Kidney (tissue), 14 donors: ENCODE data around the gene METTL26. TPM values are rescaled to one million over a fixed set of nuclear protein-coding genes. Genes with fewer than 3 reads are reported as not detected.

ENCODE experiments used
- DNase-seq, 5 donors: peaks; one replicate each; pipeline ENCODE4 v3.0.0-alpha.2; 2013 to 2020
- FAIRE-seq: peaks from 2 replicates; lab custom pipeline; 2012; peaks lifted over from hg19 to GRCh38; lab: Jason Lieb, UNC
- H3K27ac ChIP-seq, 2 donors: one replicate each; pipeline ENCODE4 v1.7.0; 2013; ENCODE audit warnings: low read depth in 2 of 2, low read length in 2 of 2, inconsistent platforms in 1 of 2
- H3K27me3 ChIP-seq: one replicate; pipeline ENCODE4 v1.7.1; 2013; ENCODE audit warnings: low read length, inconsistent platforms; ENCODE audit not compliant: control insufficient read depth, insufficient read depth
- H3K36me3 ChIP-seq, 3 donors: one replicate each; pipeline versions ENCODE4 v1.7.0 to v1.7.1; 2013; ENCODE audit warnings: low read length in 3 of 3, control low read depth in 1 of 3, inconsistent platforms in 1 of 3; ENCODE audit not compliant: insufficient read depth in 3 of 3, control insufficient read depth in 2 of 3
- H3K4me1 ChIP-seq, 3 donors: one replicate each; pipeline versions ENCODE4 v1.7.0 to v1.7.1; 2013; ENCODE audit warnings: low read length in 3 of 3, inconsistent platforms in 1 of 3, low read depth in 1 of 3; ENCODE audit not compliant: control insufficient read depth in 2 of 3, insufficient read depth in 2 of 3
- H3K4me3 ChIP-seq, 3 donors: one replicate each; pipeline versions ENCODE4 v1.7.0 to v1.8.1; 2013; ENCODE audit warnings: low read length in 3 of 3, control low read depth in 1 of 3, inconsistent platforms in 1 of 3
- H3K9ac ChIP-seq, 3 donors: one replicate each; pipeline versions ENCODE4 v1.7.0 to v1.7.1; 2013; ENCODE audit warnings: low read length in 3 of 3, control low read depth in 1 of 3, inconsistent platforms in 1 of 3
- H3K9me3 ChIP-seq, 3 donors: one replicate each; pipeline versions ENCODE4 v1.7.0 to v1.7.1; 2013; ENCODE audit warnings: low read length in 3 of 3, control low read depth in 1 of 3, inconsistent platforms in 1 of 3; ENCODE audit not compliant: control insufficient read depth in 2 of 3, insufficient read depth in 1 of 3
- intact Hi-C: fragments of 100-400 bp; cut with DNase I; formaldehyde crosslinking; loops from one replicate; pipeline ENCODE4 v1.11.1; 2022
- polyA plus RNA-seq: library from polyadenylated mRNA; stranded (reverse); fragments of 350-450 nt; fragmentation: Illumina TruSeq; extraction: RNeasy Lipid Tissue Mini Kit (QIAGEN cat#74804); gene quantifications from one replicate; pipeline ENCODE4 v1.2.3, GENCODE V29; 2014; ENCODE audit warnings: low read depth, low replicate concordance; ENCODE audit not compliant: insufficient read depth
- total RNA-seq: library from RNA; stranded (reverse); fragmentation: NEBNext Ultra II Directional; extraction: Animal tissue kit (Norgen Biotek cat#: 25700); gene quantifications from one replicate; pipeline ENCODE4 v1.2.1, GENCODE V29; 2021
- TF ChIP-seq, protein P1 (sequence below): IDR thresholded peaks from 3 replicates; pipeline ENCODE4 v1.5.1; 2012; ENCODE audit warnings: mild to moderate bottlenecking, moderate library complexity, borderline replicate concordance; ENCODE audit not compliant: insufficient read depth; ENCODE audit errors: extremely low read depth
- donor health status: control.
- donor health status: control.
- donor health status: control.
- donor health status: control.
- donor health status: control.
- donor health status: DM: yes; HTN: yes; CAD: no.
- donor health status: Normal renal cell carcinoma (clear cell type).

METTL26 gene
- total and polyA plus RNA-seq, 2 donors from 2014 or later: 44.2 to 183 TPM

DNA sequence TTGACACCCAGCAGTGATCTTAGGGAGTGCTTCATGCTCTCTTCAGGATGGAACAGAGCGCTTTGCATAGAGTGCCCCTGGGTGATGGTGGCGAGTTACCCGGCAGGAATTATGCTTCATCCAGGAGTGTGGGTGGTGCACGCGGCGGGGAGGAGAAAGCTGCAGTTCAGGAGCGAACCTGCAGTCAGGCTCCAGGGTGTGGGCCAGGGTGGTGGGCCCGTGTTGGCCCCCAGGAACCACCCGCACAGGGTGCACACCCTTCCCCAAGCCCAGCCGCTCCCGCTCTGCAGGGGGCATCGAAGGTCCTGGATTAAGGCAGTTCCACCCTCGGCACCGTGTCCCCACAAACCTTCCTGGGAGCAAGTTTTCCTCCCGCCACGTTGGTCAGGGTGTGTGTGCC is 42.3 kb downstream of the METTL26 start:
- Histone ChIP-seq H3K27me3 (no peaks in the 10 kb centered on the region), H3K4me3 (peak overlapping the region in 1 of 3 donors; percentile 29), H3K36me3 (no peaks in the 10 kb centered on the region), H3K4me1 (peaks cover 6 to 47% (median 30%) of the 10 kb centered on the region in 3 donors), H3K27ac (peak overlapping the region; percentile 82 to 94), H3K9me3 (no peaks in the 10 kb centered on the region), H3K9ac (peak overlapping the region in 1 of 3 donors; percentile 65)
- intact Hi-C loops: no loop called here
- DNase-seq (peak in 2 of 5 donors; percentile 41 to 72), FAIRE-seq (no peak)
- TF ChIP-seq, protein P1, sequence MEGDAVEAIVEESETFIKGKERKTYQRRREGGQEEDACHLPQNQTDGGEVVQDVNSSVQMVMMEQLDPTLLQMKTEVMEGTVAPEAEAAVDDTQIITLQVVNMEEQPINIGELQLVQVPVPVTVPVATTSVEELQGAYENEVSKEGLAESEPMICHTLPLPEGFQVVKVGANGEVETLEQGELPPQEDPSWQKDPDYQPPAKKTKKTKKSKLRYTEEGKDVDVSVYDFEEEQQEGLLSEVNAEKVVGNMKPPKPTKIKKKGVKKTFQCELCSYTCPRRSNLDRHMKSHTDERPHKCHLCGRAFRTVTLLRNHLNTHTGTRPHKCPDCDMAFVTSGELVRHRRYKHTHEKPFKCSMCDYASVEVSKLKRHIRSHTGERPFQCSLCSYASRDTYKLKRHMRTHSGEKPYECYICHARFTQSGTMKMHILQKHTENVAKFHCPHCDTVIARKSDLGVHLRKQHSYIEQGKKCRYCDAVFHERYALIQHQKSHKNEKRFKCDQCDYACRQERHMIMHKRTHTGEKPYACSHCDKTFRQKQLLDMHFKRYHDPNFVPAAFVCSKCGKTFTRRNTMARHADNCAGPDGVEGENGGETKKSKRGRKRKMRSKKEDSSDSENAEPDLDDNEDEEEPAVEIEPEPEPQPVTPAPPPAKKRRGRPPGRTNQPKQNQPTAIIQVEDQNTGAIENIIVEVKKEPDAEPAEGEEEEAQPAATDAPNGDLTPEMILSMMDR: no peak

DNA sequence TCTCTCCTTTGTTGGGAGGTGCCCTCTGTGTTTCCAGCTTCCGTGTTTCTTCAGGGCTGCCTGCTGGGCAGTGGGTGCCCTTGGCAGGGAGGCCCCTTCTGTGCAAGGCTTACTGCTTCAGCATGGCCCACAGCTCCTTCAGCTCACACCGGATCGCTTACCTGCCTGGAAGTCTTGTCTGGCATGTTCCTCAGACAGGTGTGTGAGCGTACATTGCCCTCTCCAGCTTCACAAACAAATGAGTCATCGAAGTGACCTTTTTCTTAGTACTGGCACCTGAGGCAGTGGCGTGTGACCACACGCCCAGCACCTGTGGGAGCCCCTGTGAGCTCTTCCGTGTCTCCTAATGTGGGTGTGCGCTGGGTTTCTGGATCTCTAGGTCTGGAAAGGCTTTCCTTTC is 42.7 kb downstream of the METTL26 start:
- FAIRE-seq (no peak), DNase-seq (peak in 1 of 5 donors; percentile 90)
- H3K4me3 ChIP-seq: peak overlapping the region in 1 of 3 donors; percentile 29
- peak overlapping the region; percentile 82 to 94 for H3K27ac ChIP-seq
- TF ChIP-seq, protein P1: no peak
- H3K36me3 ChIP-seq: no peaks in the 10 kb centered on the region
- intact Hi-C loops: no loop called here
- peak overlapping the region in 1 of 3 donors; percentile 65 for H3K9ac ChIP-seq
- H3K9me3 ChIP-seq: no peaks in the 10 kb centered on the region
- peaks cover 6 to 51% (median 30%) of the 10 kb centered on the region in 3 donors for H3K4me1 ChIP-seq
- H3K27me3 ChIP-seq: no peaks in the 10 kb centered on the region

DNA sequence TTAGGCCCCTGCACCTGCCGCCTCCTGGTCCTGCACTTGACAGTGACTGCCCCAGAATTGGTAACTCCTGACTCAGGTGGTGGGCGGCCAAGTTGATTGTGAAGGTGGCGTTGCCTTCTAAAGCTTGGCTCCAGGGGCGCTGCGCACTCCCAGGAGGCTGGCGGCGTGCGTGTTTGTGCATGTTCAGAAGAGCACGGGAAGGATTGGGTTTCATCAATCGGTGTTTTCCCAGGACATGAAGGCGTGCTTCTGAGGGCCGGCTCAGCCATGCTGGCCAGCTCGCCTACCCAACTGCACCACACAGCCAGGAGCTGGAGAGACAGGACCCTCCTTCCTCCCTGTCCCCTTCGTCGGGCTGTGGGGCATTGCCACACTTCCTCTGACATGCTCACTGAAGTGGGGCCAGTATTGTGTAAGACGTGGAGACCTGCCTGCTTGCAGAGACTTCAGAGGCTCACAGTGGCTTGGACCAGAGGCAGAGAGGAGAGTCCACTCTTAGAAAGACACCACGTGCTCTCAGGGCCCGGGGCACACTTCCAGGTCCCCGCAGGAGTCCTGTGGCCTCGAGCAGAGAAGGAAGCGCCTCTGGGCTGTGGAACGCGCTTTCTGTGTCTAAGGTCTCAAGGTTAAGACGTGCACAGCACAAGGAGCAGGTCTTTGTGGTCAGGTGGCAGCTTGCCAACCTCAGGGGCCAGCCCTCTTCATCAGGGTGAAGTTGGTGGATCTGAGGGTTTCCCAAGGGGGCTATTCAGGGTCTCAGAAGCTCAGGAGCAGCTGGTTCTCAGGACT is 43.4 kb downstream of the METTL26 start:
- no peaks in the 10 kb centered on the region for H3K27me3 ChIP-seq
- intact Hi-C loops: no loop called here
- FAIRE-seq: no peak
- H3K9me3 ChIP-seq: no peaks in the 10 kb centered on the region
- H3K9ac ChIP-seq: peak overlapping the region in 2 of 3 donors; percentile 63 to 75
- H3K36me3 ChIP-seq: no peaks in the 10 kb centered on the region
- peaks cover 6 to 56% (median 35%) of the 10 kb centered on the region in 3 donors for H3K4me1 ChIP-seq
- peak overlapping the region in 1 of 3 donors; percentile 29 for H3K4me3 ChIP-seq
- TF ChIP-seq, protein P1: no peak
- H3K27ac ChIP-seq: peak overlapping the region; percentile 82 to 94
- peak in 4 of 5 donors; percentile 57 to 85 (median 72) for DNase-seq
